MM.1S (cell line): ENCODE measurements around the gene HNMT.

Experiments
- CTCF ChIP-seq: fragments of 300-600 bp; sonication (generic); IDR thresholded peaks from 2 replicates; pipeline ENCODE4 v1.5.1; 2016; ENCODE audit warnings: antibody characterized with exemption, low read length, mixed read lengths
- EZH2 ChIP-seq: fragments of 300-600 bp; sonication (generic); optimal IDR thresholded peaks from 2 replicates; pipeline ENCODE3; 2017; ENCODE audit warnings: low read depth, mild to moderate bottlenecking, antibody characterized with exemption, low read length, mixed read lengths

GRCh38 chr2:137944714-137945113 lies 19.6 kb upstream of the HNMT start:
- TF ChIP-seq CTCF, result no peak
- TF ChIP-seq EZH2, result no peak
